Heart left ventricle (tissue), 16 donors: ENCODE measurements around the gene DNAJC3. TPM values are rescaled to one million over a fixed set of nuclear protein-coding genes. Genes with fewer than 3 reads are reported as not detected.
A peak's percentile ranks its signal among the peaks of the same experiment; 100 is the strongest.

ENCODE experiments used
- ATAC-seq, 4 donors: fragments of 200-7000 bp; cut with Tn5 transposase; one replicate each; pipeline ENCODE4 v1.9.1; 2020 to 2022; ENCODE audit warnings: moderate library complexity in 4 of 4, mild to moderate bottlenecking in 3 of 4, moderate number of reproducible peaks in 1 of 4
- DNase-seq, 5 donors: peaks; one replicate each; pipeline ENCODE4 v3.0.0-alpha.2; 2020
- H3K27ac ChIP-seq, 12 donors: fragments of 200-600 bp; sonication (generic) in 4 of 12; one replicate each; pipeline versions ENCODE4 v1.5.0 to v1.8.0; 2016 to 2022; ENCODE audit warnings: mild to moderate bottlenecking in 2 of 12
- H3K27me3 ChIP-seq, 9 donors: fragments of 200-600 bp; sonication (generic) in 2 of 9; one replicate each; pipeline versions ENCODE4 v1.5.1 to v1.8.0; 2016 to 2022; ENCODE audit warnings: mild to moderate bottlenecking in 3 of 9
- H3K36me3 ChIP-seq, 9 donors: fragments of 200-600 bp; sonication (generic) in 2 of 9; one replicate each; pipeline versions ENCODE4 v1.5.0 to v1.8.0; 2018 to 2022; ENCODE audit warnings: mild to moderate bottlenecking in 2 of 9
- H3K4me1 ChIP-seq, 12 donors: fragments of 200-600 bp; sonication (generic) in 4 of 12; one replicate each; pipeline versions ENCODE4 v1.5.0 to v1.8.0; 2016 to 2022; ENCODE audit warnings: mild to moderate bottlenecking in 3 of 12
- H3K4me3 ChIP-seq, 12 donors: fragments of 200-600 bp; sonication (generic) in 4 of 12; one replicate each; pipeline versions ENCODE4 v1.5.0 to v1.8.0; 2017 to 2022; ENCODE audit warnings: mild to moderate bottlenecking in 9 of 12, moderate library complexity in 4 of 12
- H3K9me3 ChIP-seq, 12 donors: fragments of 200-600 bp; sonication (generic) in 4 of 12; one replicate each; pipeline versions ENCODE4 v1.5.0 to v1.8.0; 2016 to 2022; ENCODE audit warnings: mild to moderate bottlenecking in 1 of 12
- POLR2A ChIP-seq, 2 donors: fragments of 450-650 bp; IDR thresholded peaks; one replicate each; pipeline ENCODE4 v1.6.1; 2017; ENCODE audit warnings: antibody characterized with exemption in 2 of 2, mild to moderate bottlenecking in 2 of 2, moderate library complexity in 2 of 2
- WGBS, 4 donors: extraction: QIAGEN DNeasy Blood & Tissue Kit in 2 of 4; methylation state at CpG; one replicate each; pipeline versions ENCODE4 v1.1.5 to v1.1.7; 2013 to 2018; 5-methylcytosine and 5-hydroxymethylcytosine counted together
- intact Hi-C, 10 donors: fragments of 100-400 bp; cut with DNase I; formaldehyde crosslinking; loops; one replicate each; pipeline versions ENCODE4 v1.11.1 to v1.14.2; 2022
- polyA plus RNA-seq, 2 donors: library from polyadenylated mRNA; stranded (reverse); fragments of 200-250 nt; gene quantifications; one replicate each; pipeline ENCODE4 v1.2.3, GENCODE V29; 2013
- total RNA-seq, 9 donors: library from RNA; depleted of rRNA in 2 of 9; stranded (reverse); fragments of >200 nt in 2 of 9; fragmentation: NEBNext Ultra II Directional in 3 of 9; extraction: Animal tissue kit (Norgen Biotek cat#: 25700) in 3 of 9; gene quantifications; one replicate each; pipeline versions ENCODE4 v1.1.0 to v1.2.4, GENCODE V29; 2016 to 2023
- TF ChIP-seq, protein P1 (sequence below), 12 donors: fragments of 200-600 bp; sonication (generic) in 4 of 12; IDR thresholded peaks; one replicate each; pipeline versions ENCODE4 v1.5.0 to v1.8.0; 2018 to 2022; ENCODE audit warnings: antibody characterized with exemption in 12 of 12, mild to moderate bottlenecking in 5 of 12
- donor health status: ischemic (EF 13 %, LVEDD 7.1; RV severe dilation, severe dysfunction).
- donor health status: healthy with polysubstance abuse.
- donor health status: DM: no; HTN: yes; CAD: no.
- donor health status: DM: no; HTN: no; CAD: no.
- donor health status: ischemic (EF 25% LVEDD 6.9; RV normal size, moderate dysfunction).
- donor health status: ischemic (EF 25% LVEDD 5.7; RV mildly dilated, moderate dysfunction).
- donor health status: healthy.
- donor health status: DM: yes; HTN: yes; CAD: no.
- donor health status: ischemic (EF 35%, LVEDD 5.7; RV mildly dilated, moderate dysfunction).
- donor health status: nonischemic (EF 11% LVEDD 7.7; RV severe dilation, severe dysfunction).
- donor health status: DM: yes; HTN: yes; CAD: no.
- donor health status: PGD.
- donor health status: ischemic (EF 29% LVEDD 5.4; RV normal size, mild dysfunction).
- donor health status: nonischemic (EF 23%, LVEDD 6.1; RV moderate dilation, normal function).

DNAJC3 gene
- total and polyA plus RNA-seq, 11 donors, result 8.7 to 43.9 (median 33.7) TPM

DNA sequence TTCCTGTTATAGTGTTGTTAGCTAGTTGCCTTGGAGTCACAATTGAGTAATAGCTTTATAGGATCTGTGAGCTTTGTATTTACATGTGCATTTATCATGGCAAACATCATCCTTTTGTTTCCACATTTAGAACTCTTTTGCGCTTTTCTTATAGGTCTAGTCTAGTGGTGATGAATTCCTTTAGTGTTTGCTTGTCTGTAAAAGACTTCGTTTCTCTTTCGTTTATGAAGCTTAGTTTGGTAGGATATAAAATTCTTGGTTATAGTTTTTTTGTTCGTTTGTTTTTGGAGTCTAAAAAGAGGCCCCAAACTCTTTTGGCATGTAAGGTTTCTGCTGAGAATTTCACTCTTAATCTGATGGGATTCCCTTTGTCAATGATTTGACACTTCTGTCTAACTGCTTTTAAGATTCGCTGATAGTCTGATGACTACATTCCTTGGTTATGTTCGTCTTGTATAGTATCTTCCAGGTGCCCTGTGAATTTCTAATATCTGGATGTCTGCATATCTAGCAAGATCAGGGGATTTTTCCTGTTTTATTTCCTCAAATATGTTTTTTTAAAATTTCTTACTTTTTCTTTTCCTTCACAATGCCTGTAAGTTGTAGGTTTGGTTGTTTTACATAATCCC, 20.2 kb downstream of the DNAJC3 start:
- Histone ChIP-seq H3K27me3 (no peaks in the 10 kb centered on the region), H3K27ac (no peak overlapping the region), H3K9me3 (peaks cover 0 to 13% (median 0%) of the 10 kb centered on the region in 12 donors), H3K4me3 (no peak overlapping the region), H3K36me3 (no peaks in the 10 kb centered on the region), H3K4me1 (peaks cover 0 to 20% (median 12%) of the 10 kb centered on the region in 12 donors)
- intact Hi-C loops, result no loop called here
- ATAC-seq (no peak), DNase-seq (no peak)
- TF ChIP-seq POLR2A (IDR thresholded peaks at IDR 0.05), result no peak
- WGBS, 4 donors, result 93 to 95% (median 94%) methylated on average over 6 of the region's 6 CpGs

DNA sequence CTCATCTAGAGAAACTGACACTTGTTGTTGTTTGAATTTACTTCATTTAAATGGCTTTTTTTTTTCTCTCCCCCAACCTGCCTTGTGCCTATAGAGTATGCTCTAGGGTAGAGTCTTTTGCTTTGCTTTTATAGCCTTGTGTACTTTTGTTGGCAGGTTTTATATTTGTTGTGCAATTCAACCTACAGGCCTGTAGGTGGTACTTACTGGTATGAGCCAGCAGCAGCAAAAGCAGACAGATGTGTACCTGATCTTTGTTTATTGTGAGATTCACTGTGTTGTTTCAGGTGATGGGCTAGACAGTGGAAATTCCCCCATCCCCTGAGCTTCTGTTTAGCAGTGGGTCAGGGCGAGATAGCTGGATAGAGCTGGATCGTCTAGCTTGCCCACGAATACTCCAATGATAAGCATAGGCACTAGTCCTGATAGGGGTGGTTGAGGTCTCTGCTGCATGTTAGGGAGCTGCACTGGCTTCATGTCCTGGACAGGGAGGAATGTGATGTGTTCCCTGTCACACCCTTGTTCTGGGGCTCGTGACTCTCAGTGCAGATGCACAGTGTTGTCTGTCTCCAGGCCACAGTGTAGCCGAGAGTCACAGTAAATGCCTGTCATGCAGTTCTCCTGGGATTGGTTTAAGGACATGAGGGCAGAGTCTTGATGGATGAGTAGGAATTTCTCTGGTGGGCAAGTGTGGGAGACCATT, 21.3 kb downstream of the DNAJC3 start:
- 43 to 59% (median 50%) methylated on average over 5 of the region's 5 CpGs for WGBS, 4 donors
- TF ChIP-seq POLR2A (IDR thresholded peaks at IDR 0.05), result no peak
- TF ChIP-seq, protein P1, sequence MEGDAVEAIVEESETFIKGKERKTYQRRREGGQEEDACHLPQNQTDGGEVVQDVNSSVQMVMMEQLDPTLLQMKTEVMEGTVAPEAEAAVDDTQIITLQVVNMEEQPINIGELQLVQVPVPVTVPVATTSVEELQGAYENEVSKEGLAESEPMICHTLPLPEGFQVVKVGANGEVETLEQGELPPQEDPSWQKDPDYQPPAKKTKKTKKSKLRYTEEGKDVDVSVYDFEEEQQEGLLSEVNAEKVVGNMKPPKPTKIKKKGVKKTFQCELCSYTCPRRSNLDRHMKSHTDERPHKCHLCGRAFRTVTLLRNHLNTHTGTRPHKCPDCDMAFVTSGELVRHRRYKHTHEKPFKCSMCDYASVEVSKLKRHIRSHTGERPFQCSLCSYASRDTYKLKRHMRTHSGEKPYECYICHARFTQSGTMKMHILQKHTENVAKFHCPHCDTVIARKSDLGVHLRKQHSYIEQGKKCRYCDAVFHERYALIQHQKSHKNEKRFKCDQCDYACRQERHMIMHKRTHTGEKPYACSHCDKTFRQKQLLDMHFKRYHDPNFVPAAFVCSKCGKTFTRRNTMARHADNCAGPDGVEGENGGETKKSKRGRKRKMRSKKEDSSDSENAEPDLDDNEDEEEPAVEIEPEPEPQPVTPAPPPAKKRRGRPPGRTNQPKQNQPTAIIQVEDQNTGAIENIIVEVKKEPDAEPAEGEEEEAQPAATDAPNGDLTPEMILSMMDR (IDR thresholded peaks at IDR 0.05), result no peak
- H3K27me3 ChIP-seq, result no peaks in the 10 kb centered on the region
- no peak overlapping the region for H3K4me3 ChIP-seq
- intact Hi-C loops, result no loop called here
- H3K4me1 ChIP-seq, result peaks cover 0 to 22% (median 12%) of the 10 kb centered on the region in 12 donors
- no peaks in the 10 kb centered on the region for H3K36me3 ChIP-seq
- H3K27ac ChIP-seq, result peak overlapping the region in 1 of 12 donors; percentile 20
- DNase-seq, result peak in 1 of 5 donors; percentile 36
- H3K9me3 ChIP-seq, result peaks cover 0 to 13% (median 0%) of the 10 kb centered on the region in 12 donors
- ATAC-seq, result peak; percentile 65 to 89 (median 75)

DNA sequence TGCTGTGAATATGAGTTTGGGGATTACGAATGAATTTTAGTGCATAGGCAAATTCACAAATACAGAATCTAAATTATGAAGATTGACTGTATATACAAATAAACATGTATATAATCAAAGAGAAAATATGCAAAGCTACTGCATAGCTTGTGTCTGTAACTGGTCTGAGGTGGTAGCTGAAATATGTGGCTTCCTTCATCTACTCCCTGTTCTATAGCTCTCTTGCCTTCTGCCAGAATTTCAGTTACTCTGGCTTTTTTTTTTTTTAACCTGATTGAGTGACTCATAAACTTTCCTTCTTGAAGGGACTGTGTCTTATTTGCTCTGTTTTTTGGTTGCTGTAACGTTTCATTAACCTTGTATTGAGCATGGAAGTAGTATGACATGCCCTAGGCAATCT, 26.6 kb downstream of the DNAJC3 start:
- TF ChIP-seq POLR2A (IDR thresholded peaks at IDR 0.05), result no peak
- TF ChIP-seq, protein P1 (IDR thresholded peaks at IDR 0.05), result no peak
- ATAC-seq, result no peak
- no peaks in the 10 kb centered on the region for H3K36me3 ChIP-seq
- H3K27ac ChIP-seq, result no peak overlapping the region
- H3K27me3 ChIP-seq, result no peaks in the 10 kb centered on the region
- no peak overlapping the region for H3K4me3 ChIP-seq
- H3K4me1 ChIP-seq, result peaks cover 0 to 38% (median 12%) of the 10 kb centered on the region in 12 donors
- H3K9me3 ChIP-seq, result no peaks in the 10 kb centered on the region
- intact Hi-C loops, result no loop called here
- no peak for DNase-seq
- WGBS, 4 donors, result 82 to 87% (median 85%) methylated on average over 2 of the region's 2 CpGs

DNA sequence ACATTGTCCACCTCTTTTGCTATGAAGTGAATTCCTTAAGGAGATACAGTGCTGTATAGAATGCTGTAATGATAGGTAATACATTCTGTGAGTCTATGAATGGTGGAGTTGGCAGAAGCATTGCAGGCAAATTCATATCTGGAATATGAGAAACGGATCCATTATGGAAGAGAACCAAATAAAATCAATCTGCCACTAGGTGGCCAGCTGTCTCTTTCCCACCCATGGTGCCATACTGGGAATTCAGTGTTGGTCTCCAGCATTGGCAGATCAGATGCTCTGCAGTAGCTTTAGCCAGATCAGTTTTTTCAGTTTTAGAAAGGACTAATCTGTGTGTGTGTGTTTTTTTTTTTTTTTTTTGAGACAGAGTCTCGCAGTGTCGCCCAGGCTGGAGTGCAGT, 27.6 kb downstream of the DNAJC3 start:
- Histone ChIP-seq H3K27ac (no peak overlapping the region), H3K4me1 (peaks cover 0 to 44% (median 8%) of the 10 kb centered on the region in 12 donors), H3K9me3 (no peaks in the 10 kb centered on the region), H3K36me3 (peaks cover 0 to 5% (median 0%) of the 10 kb centered on the region in 9 donors), H3K4me3 (no peak overlapping the region), H3K27me3 (no peaks in the 10 kb centered on the region)
- DNase-seq (no peak), ATAC-seq (peak in 1 of 4 donors; percentile 30)
- no peak for TF ChIP-seq POLR2A (IDR thresholded peaks at IDR 0.05)
- TF ChIP-seq, protein P1 (IDR thresholded peaks at IDR 0.05), result peak in 1 of 12 donors; percentile 15
- WGBS, 4 donors, result 84 to 94% (median 93%) methylated on average over 3 of the region's 3 CpGs
- intact Hi-C loops, result no loop called here
